ENCODE measurements around the gene TAS1R3.

- no peak for TF ChIP-seq GATA3 (IDR thresholded peaks at IDR 0.05; ENCODE audit: low read depth, low read length)
- TF ChIP-seq GATA2 (IDR thresholded peaks at IDR 0.05; ENCODE audit: low read depth, low read length): no peak
Observed at GRCh38 chr1:1359308-1359663, 28.2 kb downstream of the TAS1R3 start.
